ENCODE measurements around the gene CGB8.
A peak's percentile ranks its signal among the peaks of the same experiment; 100 is the strongest.
"Not testable (repeated sequence)": the region's sequence is repeated elsewhere in the genome, so short reads cannot be mapped to it uniquely, and the experiment has no call there.

Gene CGB8

DNA sequence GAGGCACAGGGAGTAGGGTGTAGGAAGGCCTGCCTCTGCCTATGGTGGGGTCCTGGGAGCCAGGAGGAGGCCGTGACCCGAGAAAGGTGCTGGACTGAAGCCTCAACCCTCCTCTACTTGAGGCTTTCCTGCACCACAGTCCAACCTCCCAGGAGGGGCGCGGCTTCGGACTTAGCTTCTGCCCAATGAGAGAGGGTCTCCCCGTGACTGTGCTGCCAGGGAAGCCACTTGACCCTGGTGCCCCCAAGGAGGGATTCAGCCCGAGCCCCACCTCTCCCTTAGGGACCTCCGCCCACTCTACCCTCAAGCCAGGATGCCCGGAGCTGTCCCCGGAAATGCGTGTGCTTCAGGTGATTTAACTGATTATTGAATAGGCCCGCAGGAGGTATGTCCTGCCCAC lies at the start of gene CGB8:
CGB8 (minus strand) TSS at position 101 of the 400 bp plus-strand sequence. CDS start 372 bp downstream, outside the sequence.
- not testable (repeated sequence) for DNase-seq (ENCODE audit: low read depth in 2 of 2)

DNA sequence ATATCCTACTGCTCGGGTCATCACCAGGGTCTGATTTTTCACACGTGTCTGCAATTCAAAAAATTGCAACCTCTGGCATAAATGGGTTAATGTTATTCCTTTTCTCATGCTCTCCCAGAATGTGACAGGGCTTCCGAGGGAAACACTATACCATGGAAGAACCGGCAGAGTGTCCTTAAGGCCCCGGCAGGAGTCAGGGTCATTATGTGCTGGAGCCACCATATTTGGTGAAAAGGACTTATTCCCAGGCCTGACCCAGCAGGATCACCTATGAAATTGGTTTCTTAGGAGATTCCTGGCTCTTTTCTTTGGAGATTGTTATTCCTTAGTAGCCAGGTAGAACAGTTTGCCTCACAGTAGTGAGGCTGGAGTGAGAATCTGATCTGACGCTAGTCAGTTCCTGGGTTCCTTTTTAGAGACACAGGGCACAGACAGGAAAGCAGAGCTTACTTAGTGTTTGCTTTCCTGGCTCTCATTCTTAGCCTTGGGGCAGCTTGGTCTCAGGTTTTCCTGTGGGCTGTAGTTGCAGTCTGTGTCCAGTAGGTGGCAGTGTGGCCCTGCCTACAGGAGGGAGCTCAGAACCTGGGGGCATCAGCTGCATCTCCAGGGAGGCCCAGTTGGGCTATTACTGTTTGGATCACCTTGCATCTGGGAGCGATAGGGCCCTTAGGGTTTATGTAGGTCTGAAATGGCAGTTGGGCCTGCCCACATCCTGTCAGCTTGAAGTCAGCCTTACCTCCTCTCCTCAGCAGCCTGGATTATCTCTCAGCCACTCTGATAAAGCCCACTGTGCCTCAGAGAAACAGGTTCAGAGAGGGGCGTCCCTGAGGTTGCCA lies 48.8 kb upstream of the CGB8 start:
- peak; percentile 40 to 56 for DNase-seq (ENCODE audit: low read depth in 2 of 2)

DNA sequence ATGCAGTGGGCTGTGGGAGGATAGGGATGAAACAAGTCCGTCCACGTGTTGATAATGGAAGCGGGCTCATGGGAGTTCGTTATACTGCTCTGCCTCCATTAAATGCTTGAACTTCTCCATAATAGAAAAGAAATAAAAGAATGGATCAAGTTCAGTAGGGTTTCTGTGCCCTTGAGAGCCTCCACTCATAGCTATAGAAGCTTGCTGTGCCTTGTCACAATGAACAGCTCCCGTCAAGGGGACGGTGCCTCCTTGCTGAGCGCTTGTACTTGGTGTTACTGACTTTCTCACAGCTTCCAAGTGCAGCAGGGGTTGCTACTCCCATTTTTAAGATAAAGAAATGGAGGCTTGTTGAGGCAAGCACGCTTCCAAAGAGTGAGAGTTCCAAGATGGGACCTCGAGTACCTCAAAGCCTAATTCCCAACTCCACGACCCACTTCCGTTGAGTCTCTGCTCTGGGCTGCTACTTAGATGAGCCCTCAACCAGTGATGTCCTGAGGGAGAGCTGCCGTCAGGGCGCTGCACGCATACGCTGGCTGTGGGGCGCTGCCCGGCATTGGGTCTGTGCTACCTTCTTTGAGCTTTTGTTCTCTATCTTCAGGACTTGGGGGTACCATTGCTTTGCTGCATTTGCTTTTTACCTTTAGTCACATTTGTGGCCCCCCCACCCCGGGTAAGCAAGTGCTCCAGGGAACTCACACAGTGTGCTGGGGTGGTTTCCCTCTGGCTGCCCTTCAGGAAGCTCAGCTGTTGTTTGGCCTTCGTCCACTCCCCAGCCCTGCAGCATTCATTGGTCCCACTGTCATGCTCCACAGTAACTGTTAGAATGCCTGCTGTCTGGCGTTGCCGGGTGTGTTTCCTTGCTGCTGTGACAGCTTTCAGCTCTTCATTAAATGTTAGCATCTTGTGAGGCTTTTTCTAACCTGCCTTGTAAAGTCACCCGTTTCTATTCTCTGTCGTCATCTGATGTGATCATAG lies 45.9 kb upstream of the CGB8 start:
- DNase-seq (ENCODE audit: low read depth in 2 of 2): no peak

DNA sequence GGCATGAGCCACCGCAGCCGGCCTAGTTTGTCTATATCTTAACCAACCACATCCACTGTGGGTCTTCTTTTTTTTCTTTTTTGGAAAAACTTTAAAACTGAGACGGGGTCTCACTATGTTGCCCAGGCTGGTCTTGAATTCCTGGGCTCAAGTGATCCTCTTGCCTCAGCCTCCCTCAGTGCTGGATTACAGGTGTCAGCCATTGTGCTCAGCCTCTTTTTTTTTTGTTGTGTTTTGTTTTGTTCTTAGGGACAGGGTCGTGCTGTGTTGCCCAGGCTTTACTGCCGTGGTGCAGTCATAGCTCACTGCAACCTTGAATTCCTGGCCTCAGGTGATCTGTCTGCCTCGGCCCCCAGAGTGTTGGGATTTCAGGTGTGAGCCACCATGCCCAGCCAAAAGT lies 43.8 kb upstream of the CGB8 start:
- DNase-seq (ENCODE audit: low read depth in 2 of 2): no peak

DNA sequence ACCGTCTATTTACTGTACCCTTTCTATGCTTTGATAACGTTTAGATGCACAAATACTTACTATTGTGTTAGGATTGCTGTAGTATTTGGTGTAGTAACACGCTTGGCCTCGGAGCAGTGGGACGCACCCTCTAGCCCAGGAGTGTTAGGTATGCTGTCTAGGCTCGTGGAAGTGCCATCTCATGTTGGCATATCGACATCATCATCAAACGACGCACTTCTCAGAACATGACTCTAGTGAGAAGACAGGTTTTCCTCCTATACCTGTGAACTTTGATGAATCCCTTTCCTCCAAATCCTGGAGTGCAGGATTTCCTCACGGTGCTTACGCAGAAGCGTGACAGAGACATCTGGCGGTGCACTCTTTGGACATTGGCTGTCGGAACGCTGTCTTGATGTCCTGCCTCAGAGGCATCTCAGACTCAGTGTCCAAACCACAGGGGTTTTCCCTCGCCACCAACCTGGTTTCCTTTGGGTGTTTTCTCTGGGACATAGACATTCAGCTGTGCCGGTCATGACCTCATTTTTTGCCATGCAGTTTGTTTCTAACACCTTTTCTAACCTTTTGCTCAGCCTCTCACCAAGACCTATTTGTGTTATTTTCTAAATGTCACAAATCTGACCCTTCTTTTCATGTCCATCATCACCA lies 42.6 kb upstream of the CGB8 start:
- no peak for DNase-seq (ENCODE audit: low read depth in 2 of 2)

DNA sequence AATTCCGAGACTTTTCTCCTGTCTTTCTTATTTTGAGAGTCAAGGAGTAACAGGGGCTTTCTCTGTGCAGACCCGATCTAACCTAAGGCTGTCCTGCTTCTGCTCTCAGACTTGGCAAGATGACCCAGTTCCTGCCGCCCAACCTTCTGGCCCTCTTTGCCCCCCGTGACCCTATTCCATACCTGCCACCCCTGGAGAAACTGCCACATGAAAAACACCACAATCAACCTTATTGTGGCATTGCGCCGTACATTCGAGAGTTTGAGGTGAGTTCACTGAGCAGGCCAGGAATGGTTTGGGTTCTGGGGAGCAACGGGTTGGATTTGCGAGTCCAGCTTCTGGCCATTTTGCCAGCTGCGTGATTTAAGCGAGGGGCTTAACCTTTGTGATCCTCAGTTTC lies 37.4 kb upstream of the CGB8 start:
- no peak for DNase-seq (ENCODE audit: low read depth in 2 of 2)

DNA sequence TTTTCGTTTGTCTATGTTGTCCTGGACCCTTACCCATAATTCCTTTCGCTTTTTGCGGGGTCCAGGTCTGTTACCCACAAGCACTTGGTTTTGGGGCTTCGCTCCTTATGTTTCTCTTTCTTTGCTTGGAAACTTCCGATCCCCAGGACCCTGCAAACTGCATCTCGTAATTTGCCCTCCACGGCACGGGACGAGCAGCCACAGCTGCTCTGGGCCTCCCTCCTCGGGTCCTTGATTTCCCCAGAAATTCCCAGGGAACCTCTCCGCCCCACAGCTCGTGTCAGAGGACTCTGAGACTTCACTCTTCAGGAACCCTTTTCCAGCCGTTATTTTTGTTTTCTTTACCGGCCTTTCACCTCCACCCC lies 36.9 kb upstream of the CGB8 start:
- no peak for DNase-seq (ENCODE audit: low read depth in 2 of 2)

DNA sequence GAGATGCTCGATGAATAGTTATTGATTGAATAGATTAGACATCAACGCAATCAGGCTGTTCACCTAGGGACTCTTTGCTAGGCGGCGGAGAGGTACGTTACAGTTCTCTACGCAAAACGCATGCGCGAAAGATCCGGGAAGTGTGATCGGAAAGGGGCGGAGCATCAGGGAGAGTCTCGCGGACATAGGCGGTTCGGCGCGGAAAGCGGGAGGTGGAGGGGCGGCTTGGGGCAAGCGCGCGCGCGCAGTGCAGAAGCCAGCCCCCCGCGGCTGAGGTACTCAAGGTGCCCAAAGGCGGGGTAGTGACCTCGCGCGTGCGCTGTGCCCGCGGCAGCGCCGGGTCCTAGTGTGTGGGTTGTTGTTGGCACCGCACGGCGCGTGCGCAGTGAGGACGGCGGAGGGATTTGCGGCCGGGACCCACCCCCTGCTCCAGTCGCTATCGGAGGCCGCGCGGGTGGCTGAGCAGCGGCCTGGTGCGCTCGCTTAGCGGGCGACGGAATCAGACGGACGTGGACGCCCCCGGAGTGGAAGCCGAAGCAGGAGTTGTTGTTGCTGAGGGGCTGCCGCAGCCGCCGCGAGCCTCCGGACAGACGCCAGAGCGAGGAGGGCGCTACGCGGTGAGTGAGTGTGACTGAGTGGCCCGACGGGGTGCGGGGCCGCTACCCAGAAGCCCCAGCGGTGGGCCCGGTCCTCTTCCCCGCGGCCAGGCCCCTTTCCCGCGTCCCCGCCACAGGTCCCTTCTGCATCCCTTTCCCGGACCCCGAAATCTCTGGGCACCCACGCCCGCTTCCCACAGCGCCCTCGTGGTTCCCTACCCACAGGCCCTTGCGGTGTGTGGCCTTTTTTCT lies 36.3 kb upstream of the CGB8 start, which contains the start of gene SNRNP70:
SNRNP70 (plus strand) TSS at position 432 of the 848 bp plus-strand sequence. CDS start 964 bp downstream, outside the sequence.
- DNase-seq (ENCODE audit: low read depth in 2 of 2): peak; percentile 98

DNA sequence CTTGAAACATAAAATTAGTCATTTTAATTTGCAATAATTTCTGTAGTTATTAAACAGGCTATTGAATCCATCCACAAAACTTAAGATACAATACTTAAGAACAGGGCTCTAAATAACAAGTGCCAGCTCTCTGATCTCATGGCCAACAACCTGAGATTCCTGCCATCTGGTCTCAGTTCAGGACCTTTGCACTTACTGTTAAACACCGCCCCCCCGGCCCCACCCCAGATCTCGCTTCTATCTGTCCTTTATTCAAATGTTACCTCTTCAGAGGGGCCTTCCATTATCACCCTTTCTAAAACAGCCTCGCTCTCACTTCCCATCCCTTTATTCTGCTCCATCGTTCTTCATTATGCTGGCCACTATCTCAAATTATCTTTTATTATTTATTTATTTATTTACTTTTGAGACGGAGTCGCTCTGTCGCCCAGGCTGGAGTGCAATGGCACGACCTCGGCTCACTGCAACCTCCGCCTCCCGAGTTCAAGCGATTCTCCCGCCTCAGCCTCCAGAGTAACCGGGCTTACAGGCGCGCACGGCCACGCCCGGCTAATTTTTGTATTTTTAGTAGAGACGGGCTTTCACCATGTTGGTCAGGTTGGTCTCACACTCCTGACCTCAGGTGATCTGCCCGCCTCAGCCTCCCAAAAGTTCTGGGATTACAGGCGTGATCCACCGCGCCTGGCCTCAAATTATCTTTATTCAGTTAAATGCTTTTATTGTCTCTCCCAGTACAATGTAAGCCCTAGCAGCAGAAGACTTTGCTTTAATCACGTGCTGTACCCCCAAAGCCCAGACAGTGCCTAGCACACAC lies 35.5 kb upstream of the CGB8 start:
- DNase-seq (ENCODE audit: low read depth in 2 of 2): no peak

DNA sequence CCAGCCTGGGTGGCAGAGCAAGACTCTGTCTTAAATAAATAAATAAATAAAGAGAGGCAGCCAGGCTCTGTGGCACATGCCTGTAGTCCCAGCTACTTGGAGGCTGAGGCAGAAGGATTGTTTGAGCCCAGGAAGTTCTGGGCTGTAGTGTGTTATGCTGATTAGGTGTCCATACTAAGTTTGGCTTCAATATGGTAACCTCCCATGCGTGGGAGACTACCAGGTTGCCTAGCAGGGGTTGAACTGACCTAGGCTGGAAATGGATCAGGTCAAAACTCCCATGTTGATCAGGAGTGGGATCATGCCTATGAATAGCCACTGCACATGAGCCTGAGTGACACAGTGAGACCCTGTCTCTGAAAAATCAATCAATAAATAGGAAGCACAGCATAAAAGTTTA lies 32.4 kb upstream of the CGB8 start:
- DNase-seq (ENCODE audit: low read depth in 2 of 2): no peak

DNA sequence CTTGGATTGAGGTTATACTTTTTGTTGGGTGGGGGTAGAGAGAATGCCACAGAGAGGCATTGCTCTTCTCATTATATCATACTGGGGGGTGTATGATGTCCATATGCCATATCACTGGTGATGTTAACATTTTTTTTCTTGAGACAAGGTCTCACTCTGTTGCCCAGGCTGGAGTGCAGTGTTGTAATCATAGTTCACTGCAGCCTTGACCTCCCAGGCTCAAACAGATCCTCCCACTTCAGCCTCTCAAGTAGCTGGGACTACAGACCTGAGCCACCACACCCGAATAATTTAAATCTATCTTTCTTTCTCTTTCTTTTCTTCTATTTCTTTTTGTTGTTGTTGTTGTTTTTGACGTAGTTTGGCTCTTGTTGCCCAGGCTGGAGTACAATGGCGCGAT lies 31.5 kb upstream of the CGB8 start:
- no peak for DNase-seq (ENCODE audit: low read depth in 2 of 2)

DNA sequence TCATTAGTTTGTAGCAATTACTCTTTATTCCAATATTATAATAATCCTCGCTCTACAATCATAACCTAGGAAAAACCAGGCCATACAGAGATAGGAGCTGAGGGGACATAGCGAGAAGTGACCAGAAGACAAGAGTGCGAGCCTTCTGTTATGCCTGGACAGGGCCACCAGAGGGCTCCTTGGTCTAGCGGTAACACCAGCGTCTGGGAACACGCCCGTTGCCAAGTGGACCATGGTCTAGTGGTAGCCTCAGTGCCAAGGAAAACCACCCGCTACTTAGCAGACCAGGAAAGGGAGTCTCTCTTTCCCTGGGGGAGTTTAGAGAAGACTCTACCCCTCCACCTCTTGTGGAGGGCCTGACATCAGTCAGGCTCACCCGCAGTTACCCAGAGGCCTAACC lies 26.0 kb upstream of the CGB8 start:
- not testable (repeated sequence) for DNase-seq (ENCODE audit: low read depth in 2 of 2)

DNA sequence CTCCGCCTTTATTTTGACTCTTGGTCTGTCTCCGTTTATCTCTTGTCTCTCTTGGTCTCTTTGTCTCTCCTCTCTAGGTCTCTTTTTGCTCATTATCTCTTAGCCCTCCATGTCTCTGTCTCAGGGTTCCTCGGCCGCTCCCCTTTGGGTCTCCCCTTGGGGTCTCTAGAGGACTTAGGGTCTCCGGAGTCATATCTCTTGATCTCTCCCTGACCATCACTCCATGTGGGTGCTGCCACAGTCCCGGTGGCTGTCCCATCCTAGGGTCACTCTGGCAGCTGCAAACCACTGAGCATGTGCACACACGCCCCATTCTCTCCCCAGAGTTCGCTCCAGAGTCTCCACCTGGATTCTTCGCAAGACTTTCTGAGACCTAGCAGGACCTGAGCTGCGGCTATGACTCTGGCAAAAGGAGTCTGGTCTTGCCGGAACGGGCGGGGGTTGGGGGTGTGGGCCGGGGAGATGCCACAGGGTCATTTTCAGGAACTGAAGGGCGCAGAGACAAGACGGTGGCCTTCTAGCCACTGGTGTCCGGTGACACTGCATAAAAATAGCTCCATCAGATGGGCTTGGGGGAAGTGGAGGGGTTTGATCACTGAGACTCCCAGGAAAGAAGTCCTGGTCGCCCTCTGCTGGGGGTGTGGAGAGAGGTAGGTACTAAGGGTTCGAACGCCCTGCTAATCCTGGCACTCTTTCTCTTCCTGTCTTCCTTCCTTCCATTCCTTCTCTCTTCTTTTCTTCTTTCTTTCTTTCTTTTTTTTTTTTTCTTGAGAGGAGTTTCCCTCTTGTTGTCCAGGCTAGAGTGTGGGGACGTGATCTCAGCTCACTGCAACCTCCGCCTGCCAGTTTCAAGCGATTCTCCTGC lies 24.8 kb upstream of the CGB8 start:
- DNase-seq (ENCODE audit: low read depth in 2 of 2): no peak

DNA sequence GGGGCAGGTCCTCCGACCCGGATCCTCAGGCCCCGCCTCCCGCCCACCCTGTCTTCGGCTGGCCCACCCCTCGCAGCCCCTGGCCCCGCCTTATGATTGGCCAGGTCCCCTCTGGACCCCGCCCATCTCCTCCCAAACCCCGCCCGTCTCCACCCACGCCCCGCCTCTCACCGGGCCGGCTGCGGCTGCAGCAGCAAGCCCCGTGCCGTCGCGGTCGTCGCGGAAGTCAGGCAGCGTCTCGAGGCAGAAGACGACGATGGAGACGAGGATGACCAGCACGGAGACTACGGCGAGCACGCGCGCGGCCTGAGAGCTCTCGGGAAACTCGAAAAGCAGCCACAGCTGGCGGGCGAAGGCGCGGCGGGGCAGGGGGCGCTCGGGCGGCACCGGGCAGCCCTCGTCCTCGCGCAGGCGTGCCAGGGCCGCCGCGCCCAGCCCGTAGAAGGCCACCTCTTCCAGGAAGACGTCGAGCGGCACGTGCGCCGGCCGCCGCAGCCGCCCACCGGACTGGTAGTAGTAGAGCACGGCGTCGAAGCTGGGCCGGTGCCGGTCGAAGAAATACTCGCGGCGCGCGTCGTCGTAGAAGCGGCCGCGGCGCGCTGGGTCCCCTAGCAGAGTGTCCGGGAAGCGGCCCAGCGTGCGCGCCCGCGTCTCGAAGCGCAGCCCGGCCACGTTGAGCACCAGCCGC lies 23.1 kb upstream of the CGB8 start:
- DNase-seq (ENCODE audit: low read depth in 2 of 2): no peak

DNA sequence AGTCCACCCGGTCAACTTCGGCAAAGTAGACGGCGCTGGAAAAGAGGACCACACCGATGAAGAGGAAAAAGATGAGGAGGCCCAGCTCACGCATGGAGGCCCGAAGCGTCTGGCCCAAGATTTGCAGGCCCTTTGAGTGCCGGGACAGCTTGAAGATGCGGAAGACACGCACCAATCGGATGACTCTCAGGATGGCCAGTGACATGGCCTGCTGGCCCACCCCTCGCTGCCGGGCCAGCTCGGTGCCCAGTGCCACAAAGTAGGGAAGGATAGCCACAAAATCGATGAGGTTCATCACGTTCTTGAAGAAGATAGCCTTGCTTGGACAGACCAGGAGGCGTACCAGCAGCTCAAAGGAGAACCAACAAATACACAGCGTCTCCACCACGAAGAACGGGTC lies 21.5 kb upstream of the CGB8 start:
- no peak for DNase-seq (ENCODE audit: low read depth in 2 of 2)

DNA sequence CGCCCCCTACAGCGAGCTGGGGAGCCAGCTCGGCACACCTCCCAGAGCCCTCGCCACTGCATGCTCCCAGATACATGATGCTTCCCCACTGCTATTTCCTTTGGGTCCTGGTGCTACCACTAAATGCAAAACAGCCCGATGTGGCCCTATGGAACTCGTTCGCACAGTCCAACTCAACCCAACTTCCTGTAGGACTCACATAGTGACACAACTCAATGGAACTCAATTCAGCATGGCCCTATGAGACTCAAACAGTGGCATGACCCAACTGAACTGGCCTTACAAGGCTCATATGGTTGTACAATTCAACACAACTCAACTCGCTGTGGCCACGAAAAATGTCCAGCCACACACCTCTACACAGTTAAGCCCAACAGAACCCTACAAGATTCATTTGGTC lies 20.1 kb upstream of the CGB8 start:
- no peak for DNase-seq (ENCODE audit: low read depth in 2 of 2)

DNA sequence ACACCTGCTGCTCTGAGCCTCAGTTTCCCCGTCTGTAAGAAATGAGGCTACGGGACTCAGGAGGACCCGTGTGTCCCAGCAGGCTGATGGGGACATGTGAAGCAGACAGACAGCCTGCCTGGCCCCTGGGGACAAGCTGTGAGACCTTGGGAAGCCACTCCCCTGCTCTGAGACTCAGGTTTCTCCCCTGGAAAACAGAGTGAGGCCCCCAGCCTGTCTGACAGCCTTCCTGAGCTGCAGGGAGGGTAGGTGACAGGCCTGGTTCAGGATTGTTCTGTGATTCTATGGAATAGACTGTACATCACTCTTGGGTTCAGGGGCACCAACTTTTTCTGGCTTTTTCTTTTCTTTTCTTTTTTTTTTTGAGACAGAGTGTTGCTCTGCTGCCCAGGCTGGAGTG lies 18.6 kb upstream of the CGB8 start:
- DNase-seq (ENCODE audit: low read depth in 2 of 2): no peak

DNA sequence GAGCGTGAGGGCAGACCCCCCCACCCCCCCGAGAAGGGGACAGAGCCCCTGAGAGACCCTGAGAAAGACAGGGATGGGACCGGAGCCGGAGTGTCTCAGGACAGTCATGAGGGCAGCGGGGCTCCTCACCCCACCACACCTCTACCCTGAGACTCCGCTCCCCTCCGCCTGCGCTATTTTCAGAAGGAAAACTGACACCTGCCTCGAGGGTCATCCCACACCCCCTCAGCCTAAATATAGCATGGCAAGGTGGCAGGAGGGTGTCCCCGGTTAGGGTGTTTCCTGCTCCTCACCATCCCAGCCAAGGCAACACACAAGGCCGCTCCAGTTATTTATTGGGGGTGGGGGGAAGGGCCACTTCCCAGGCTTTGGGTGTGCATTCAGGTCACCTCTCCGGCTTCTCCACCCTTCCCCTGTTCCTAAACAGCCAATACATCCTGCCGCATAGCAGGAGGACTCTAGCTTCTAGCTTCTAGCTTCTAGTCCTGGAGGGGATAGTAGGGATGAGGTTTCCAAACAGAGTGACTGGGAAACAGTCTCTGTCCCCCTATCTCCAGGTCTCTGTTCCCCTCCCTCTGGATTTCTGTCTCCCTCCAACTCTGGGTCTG lies 17.1 kb upstream of the CGB8 start:
- DNase-seq (ENCODE audit: low read depth in 2 of 2): no peak

Measured in stimulated activated CD8-positive, alpha-beta memory T cell treated with anti-CD3 and anti-CD28 coated beads, Interleukin-7, amount 100 ng/mL, for 1 hour (primary cell).